Erythroblast (primary cell): ENCODE results near the gene HNRNPUL1.

ENCODE experiments used
- GATA1 ChIP-seq: IDR thresholded peaks from 2 replicates; pipeline ENCODE4 v1.6.1; 2011; ENCODE audit warnings: low read depth, mild to moderate bottlenecking, control low read depth, low read length, moderate library complexity
- POLR2A ChIP-seq: IDR thresholded peaks from 2 replicates; pipeline ENCODE4 v1.6.1; 2011; ENCODE audit warnings: mild to moderate bottlenecking, low read length

GRCh38 chr19:41228486-41228885 is 35.7 kb upstream of the HNRNPUL1 start:
- TF ChIP-seq POLR2A (no peak), GATA1 (no peak)
